Body of pancreas (tissue), 4 donors: ENCODE results near the gene KCND2.

ENCODE experiments used
- CTCF ChIP-seq, 7 experiments: fragments of 450-650 bp in 4 of 7; fragments of 200-600 bp in 3 of 7; sonication (generic) in 3 of 7; IDR thresholded peaks; one replicate each; pipeline ENCODE4 v1.5.1; 2016 to 2019; ENCODE audit warnings: antibody characterized with exemption in 7 of 7
- POLR2A ChIP-seq, 3 donors: fragments of 450-650 bp; IDR thresholded peaks; one replicate each; pipeline ENCODE4 v1.6.1; 2016; ENCODE audit warnings: antibody characterized with exemption in 3 of 3, mild to moderate bottlenecking in 2 of 3

DNA sequence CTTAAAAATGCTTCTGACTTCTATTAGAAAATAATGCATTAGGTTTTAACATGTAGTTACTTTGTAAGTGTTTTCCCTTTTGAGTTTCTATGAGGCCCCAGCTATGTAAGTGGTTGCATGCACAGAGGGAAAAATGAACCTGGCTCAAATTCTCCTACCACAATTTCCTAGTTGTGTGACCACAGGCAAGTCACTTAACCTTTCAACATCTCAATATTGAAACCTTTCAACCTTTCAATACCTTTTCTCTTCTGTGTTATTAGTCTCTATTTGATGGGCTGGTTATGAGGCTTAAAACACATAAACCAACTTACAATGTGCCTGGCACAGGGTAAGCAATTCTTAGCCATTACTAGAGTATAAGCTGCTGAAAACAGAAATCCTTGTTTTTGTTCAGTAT lies 203.0 kb downstream of the KCND2 start:
- TF ChIP-seq CTCF (IDR thresholded peaks at IDR 0.05) (no peak), POLR2A (IDR thresholded peaks at IDR 0.05) (no peak)
